K562 (cell line): ENCODE measurements around the gene SAMD8.

Source experiments
- AFF4 ChIP-seq: sonication (generic); formaldehyde crosslinking; IDR thresholded peaks from 2 replicates; pipeline ENCODE4 v1.8.0; 2023; ENCODE audit warnings: mild to moderate bottlenecking, missing genetic modification reagents
- CTCF ChIP-seq, 3 experiments: IDR thresholded peaks in 2 of 3; conservative IDR thresholded peaks in 1 of 3; 2 replicates each; pipeline ENCODE4 v1.5.1; 2011 to 2012; ENCODE audit warnings: low read length in 3 of 3, mild to moderate bottlenecking in 3 of 3, control low read depth in 2 of 3, improper control_type of control experiment in 1 of 3, inconsistent platforms in 1 of 3, low read depth in 1 of 3, mixed read lengths in 1 of 3, moderate library complexity in 1 of 3; ENCODE audit not compliant: insufficient read depth in 2 of 3
- PRDM10 ChIP-seq: fragments of 450-650 bp; IDR thresholded peaks from 2 replicates; pipeline ENCODE4 v1.6.1; 2018; ENCODE audit not compliant: partially characterized antibody
- RB1 ChIP-seq: fragments of 450-650 bp; IDR thresholded peaks from 2 replicates; pipeline ENCODE4 v1.6.1; 2017; ENCODE audit warnings: low read depth, mild to moderate bottlenecking
- TRIM28 ChIP-seq: fragments of 450-650 bp; IDR thresholded peaks from 2 replicates; pipeline ENCODE4 v1.6.1; 2017
- TF ChIP-seq, protein P1 (sequence below): fragments of 200-800 bp; sonication (Bioruptor generic); IDR thresholded peaks from 2 replicates; pipeline ENCODE4 v1.6.1; 2016; ENCODE audit warnings: missing genetic modification characterization, missing compliant biosample characterization

- TF ChIP-seq AFF4 (CRISPR knock-in tag), result no peak
- no peak for TF ChIP-seq PRDM10
- TF ChIP-seq CTCF (IDR thresholded peaks at IDR 0.05 in 2 of 3, conservative IDR thresholded peaks at IDR 0.05 in 1 of 3; ENCODE audit: insufficient read depth in 2 of 3, low read depth in 1 of 3, low read length in 3 of 3), result no peak
- TF ChIP-seq, protein P1, sequence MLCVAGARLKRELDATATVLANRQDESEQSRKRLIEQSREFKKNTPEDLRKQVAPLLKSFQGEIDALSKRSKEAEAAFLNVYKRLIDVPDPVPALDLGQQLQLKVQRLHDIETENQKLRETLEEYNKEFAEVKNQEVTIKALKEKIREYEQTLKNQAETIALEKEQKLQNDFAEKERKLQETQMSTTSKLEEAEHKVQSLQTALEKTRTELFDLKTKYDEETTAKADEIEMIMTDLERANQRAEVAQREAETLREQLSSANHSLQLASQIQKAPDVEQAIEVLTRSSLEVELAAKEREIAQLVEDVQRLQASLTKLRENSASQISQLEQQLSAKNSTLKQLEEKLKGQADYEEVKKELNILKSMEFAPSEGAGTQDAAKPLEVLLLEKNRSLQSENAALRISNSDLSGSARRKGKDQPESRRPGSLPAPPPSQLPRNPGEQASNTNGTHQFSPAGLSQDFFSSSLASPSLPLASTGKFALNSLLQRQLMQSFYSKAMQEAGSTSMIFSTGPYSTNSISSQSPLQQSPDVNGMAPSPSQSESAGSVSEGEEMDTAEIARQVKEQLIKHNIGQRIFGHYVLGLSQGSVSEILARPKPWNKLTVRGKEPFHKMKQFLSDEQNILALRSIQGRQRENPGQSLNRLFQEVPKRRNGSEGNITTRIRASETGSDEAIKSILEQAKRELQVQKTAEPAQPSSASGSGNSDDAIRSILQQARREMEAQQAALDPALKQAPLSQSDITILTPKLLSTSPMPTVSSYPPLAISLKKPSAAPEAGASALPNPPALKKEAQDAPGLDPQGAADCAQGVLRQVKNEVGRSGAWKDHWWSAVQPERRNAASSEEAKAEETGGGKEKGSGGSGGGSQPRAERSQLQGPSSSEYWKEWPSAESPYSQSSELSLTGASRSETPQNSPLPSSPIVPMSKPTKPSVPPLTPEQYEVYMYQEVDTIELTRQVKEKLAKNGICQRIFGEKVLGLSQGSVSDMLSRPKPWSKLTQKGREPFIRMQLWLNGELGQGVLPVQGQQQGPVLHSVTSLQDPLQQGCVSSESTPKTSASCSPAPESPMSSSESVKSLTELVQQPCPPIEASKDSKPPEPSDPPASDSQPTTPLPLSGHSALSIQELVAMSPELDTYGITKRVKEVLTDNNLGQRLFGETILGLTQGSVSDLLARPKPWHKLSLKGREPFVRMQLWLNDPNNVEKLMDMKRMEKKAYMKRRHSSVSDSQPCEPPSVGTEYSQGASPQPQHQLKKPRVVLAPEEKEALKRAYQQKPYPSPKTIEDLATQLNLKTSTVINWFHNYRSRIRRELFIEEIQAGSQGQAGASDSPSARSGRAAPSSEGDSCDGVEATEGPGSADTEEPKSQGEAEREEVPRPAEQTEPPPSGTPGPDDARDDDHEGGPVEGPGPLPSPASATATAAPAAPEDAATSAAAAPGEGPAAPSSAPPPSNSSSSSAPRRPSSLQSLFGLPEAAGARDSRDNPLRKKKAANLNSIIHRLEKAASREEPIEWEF (CRISPR knock-in tag), result no peak
- TF ChIP-seq TRIM28, result no peak
- no peak for TF ChIP-seq RB1
These were observed 35.3 kb downstream of the SAMD8 start for GRCh38 chr10:75146780-75147179.
